ENCODE data around the gene DEGS1. TPM values are rescaled to one million over a fixed set of nuclear protein-coding genes. Genes with fewer than 3 reads are reported as not detected.
A peak's percentile ranks its signal among the peaks of the same experiment; 100 is the strongest.

Gene DEGS1
- total RNA-seq, 1 donor from 2014 or later = 51.0 TPM

GRCh38 chr1:224180783-224181452, 2.1 kb upstream of the DEGS1 start:
- Mint-ChIP-seq H3K27ac (peak overlapping the region; percentile 63), H3K36me3 (peaks cover 4% of the 10 kb centered on the region), H3K4me3 (peak overlapping the region; percentile 3), H3K9me3 (no peaks in the 10 kb centered on the region), H3K27me3 (no peaks in the 10 kb centered on the region), H3K4me1 (ENCODE audit: unreplicated experiment) (peaks cover 16% of the 10 kb centered on the region)
- TF ChIP-seq CTCF (conservative IDR thresholded peaks at IDR 0.05) = no peak
- no peak for DNase-seq (ENCODE audit: extremely low spot score, unreplicated experiment)

- Mint-ChIP-seq H3K9me3 (no peaks in the 10 kb centered on the region), H3K36me3 (peaks cover 4% of the 10 kb centered on the region), H3K4me3 (peak overlapping the region; percentile 85), H3K4me1 (ENCODE audit: unreplicated experiment) (peaks cover 16% of the 10 kb centered on the region), H3K27ac (peak overlapping the region; percentile 89), H3K27me3 (no peaks in the 10 kb centered on the region)
- TF ChIP-seq CTCF (conservative IDR thresholded peaks at IDR 0.05) = no peak
- no peak for DNase-seq (ENCODE audit: extremely low spot score, unreplicated experiment)
These were observed 1.6 kb upstream of the DEGS1 start for GRCh38 chr1:224181453-224181810.

GRCh38 chr1:224182057-224182865, 779 bp upstream of the DEGS1 start:
- no peak for DNase-seq (ENCODE audit: extremely low spot score, unreplicated experiment)
- TF ChIP-seq CTCF (conservative IDR thresholded peaks at IDR 0.05) = no peak
- H3K4me1 Mint-ChIP-seq (ENCODE audit: unreplicated experiment) = peaks cover 16% of the 10 kb centered on the region
- peak overlapping the region; percentile 85 for H3K4me3 Mint-ChIP-seq
- H3K36me3 Mint-ChIP-seq = peaks cover 7% of the 10 kb centered on the region
- no peaks in the 10 kb centered on the region for H3K9me3 Mint-ChIP-seq
- no peaks in the 10 kb centered on the region for H3K27me3 Mint-ChIP-seq
- H3K27ac Mint-ChIP-seq = peak overlapping the region; percentile 89

GRCh38 chr1:224183591-224184312, 712 bp downstream of the DEGS1 start:
- DNase-seq (ENCODE audit: extremely low spot score, unreplicated experiment) = peak; percentile 80
- H3K36me3 Mint-ChIP-seq = peaks cover 12% of the 10 kb centered on the region
- no peaks in the 10 kb centered on the region for H3K27me3 Mint-ChIP-seq
- H3K27ac Mint-ChIP-seq = peak overlapping the region; percentile 82
- peaks cover 4% of the 10 kb centered on the region for H3K9me3 Mint-ChIP-seq
- peak overlapping the region; percentile 90 for H3K4me3 Mint-ChIP-seq
- no peak for TF ChIP-seq CTCF (conservative IDR thresholded peaks at IDR 0.05)
- H3K4me1 Mint-ChIP-seq (ENCODE audit: unreplicated experiment) = peaks cover 16% of the 10 kb centered on the region

GRCh38 chr1:224185208-224185607, 2.2 kb downstream of the DEGS1 start:
- no peak for DNase-seq (ENCODE audit: extremely low spot score, unreplicated experiment)
- Mint-ChIP-seq H3K27ac (peak overlapping the region; percentile 74), H3K36me3 (peaks cover 19% of the 10 kb centered on the region), H3K4me3 (peak overlapping the region; percentile 90), H3K4me1 (ENCODE audit: unreplicated experiment) (peaks cover 16% of the 10 kb centered on the region), H3K9me3 (peaks cover 4% of the 10 kb centered on the region), H3K27me3 (no peaks in the 10 kb centered on the region)
- TF ChIP-seq CTCF (conservative IDR thresholded peaks at IDR 0.05) = no peak

Data from type B pancreatic cell (in vitro differentiated cells).